Measurements from ENCODE around the gene GHR.

The GHR gene

DNA sequence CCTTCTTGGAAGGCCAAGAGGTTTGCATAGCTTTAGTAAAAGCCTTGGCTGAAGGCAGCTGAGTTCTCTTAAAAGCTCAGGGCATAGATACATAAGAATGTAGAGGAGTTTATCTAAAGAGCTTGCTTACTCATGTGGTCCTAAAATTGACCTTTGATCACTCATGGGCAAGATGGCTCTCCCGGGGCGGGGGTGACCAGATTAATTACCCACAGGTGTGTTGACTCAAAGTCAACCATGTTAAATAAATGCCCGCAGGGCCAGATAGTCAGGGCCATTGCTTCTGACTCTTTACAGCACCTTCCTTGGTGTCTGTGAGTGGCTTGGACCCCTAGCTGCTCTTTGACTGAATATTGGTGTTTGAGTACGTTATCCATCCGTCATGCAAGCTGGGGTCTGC is 33.1 kb upstream of the GHR start:
- Mint-ChIP-seq H3K4me1 (peaks cover 6% of the 10 kb centered on the region), H3K36me3 (ENCODE audit: low read depth) (no peaks in the 10 kb centered on the region), H3K27me3 (ENCODE audit: low read depth, poor library complexity) (no peaks in the 10 kb centered on the region), H3K9me3 (peaks cover 18% of the 10 kb centered on the region), H3K27ac (no peak overlapping the region), H3K4me3 (no peak overlapping the region)
- TF ChIP-seq, protein P1, sequence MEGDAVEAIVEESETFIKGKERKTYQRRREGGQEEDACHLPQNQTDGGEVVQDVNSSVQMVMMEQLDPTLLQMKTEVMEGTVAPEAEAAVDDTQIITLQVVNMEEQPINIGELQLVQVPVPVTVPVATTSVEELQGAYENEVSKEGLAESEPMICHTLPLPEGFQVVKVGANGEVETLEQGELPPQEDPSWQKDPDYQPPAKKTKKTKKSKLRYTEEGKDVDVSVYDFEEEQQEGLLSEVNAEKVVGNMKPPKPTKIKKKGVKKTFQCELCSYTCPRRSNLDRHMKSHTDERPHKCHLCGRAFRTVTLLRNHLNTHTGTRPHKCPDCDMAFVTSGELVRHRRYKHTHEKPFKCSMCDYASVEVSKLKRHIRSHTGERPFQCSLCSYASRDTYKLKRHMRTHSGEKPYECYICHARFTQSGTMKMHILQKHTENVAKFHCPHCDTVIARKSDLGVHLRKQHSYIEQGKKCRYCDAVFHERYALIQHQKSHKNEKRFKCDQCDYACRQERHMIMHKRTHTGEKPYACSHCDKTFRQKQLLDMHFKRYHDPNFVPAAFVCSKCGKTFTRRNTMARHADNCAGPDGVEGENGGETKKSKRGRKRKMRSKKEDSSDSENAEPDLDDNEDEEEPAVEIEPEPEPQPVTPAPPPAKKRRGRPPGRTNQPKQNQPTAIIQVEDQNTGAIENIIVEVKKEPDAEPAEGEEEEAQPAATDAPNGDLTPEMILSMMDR (IDR thresholded peaks at IDR 0.05), result no peak
- DNase-seq, result no peak

DNA sequence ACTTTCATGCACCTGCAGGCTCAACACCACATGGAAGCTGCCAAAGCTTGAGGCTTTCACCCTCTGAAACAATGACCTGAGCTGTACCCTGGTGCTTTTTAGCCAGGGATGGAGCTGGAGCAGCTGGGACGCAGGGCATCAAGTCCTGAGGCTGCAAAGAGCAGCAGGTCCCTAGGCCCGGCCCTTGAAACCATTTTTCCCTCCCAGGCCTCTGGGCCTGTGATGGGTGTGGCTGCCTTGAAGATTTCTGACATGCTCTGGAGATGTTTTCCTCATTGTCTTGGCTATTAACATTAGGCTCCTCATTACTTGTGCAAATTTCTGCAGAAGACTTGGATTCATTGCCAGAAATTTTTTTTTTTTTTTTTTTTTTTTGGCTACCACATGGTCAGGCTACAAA is 30.3 kb upstream of the GHR start:
- H3K4me1 Mint-ChIP-seq, result peaks cover 6% of the 10 kb centered on the region
- H3K4me3 Mint-ChIP-seq, result no peak overlapping the region
- no peaks in the 10 kb centered on the region for H3K27me3 Mint-ChIP-seq (ENCODE audit: low read depth, poor library complexity)
- H3K27ac Mint-ChIP-seq, result no peak overlapping the region
- TF ChIP-seq, protein P1 (IDR thresholded peaks at IDR 0.05), result no peak
- no peak for DNase-seq
- H3K36me3 Mint-ChIP-seq (ENCODE audit: low read depth), result no peaks in the 10 kb centered on the region
- H3K9me3 Mint-ChIP-seq, result peaks cover 18% of the 10 kb centered on the region

DNA sequence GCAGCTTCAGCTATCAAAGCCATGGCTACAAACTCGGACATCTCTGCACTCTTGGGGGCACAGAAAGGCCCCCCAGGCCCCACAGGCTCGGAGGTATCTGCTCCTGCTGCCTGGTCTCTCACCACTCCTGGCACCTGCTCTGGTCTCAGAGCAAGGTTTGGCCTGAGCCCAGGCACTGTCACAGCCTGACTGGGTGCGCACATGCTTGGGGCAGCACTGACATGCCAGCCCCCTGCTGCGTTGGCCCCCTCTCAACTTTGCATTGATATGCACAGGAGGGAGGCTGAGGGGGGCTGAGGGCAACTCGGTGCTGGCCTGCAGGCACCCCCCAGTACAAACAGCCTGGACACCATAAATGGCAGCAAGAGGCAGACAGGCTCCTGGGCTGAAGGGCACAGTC is 27.1 kb upstream of the GHR start:
- Mint-ChIP-seq H3K4me1 (no peaks in the 10 kb centered on the region), H3K36me3 (ENCODE audit: low read depth) (no peaks in the 10 kb centered on the region), H3K9me3 (peaks cover 16% of the 10 kb centered on the region)

DNA sequence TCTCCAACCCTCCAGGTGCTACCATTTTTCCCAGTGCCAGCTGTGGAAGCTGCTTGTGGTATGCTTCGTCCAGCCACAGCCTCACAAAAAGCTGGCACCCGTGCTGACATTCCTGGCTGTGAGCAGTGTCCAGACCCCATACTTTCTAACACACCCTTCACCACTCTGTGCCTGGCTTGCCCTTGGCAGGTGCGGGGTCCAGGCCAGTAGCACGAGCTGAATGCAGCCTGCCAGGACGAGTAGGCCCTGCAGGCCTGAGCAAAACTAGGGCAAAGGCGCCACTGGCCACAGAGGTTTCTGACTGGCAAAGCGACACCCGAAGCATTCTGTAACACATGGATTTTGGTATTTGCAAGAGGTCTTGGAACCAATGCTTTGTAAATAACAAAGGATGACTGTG is 26.0 kb upstream of the GHR start:
- no peaks in the 10 kb centered on the region for H3K4me1 Mint-ChIP-seq
- no peak overlapping the region for H3K4me3 Mint-ChIP-seq
- no peaks in the 10 kb centered on the region for H3K36me3 Mint-ChIP-seq (ENCODE audit: low read depth)
- H3K27ac Mint-ChIP-seq, result no peak overlapping the region
- TF ChIP-seq, protein P1 (IDR thresholded peaks at IDR 0.05), result no peak
- DNase-seq, result no peak
- peaks cover 14% of the 10 kb centered on the region for H3K9me3 Mint-ChIP-seq
- peaks cover 3% of the 10 kb centered on the region for H3K27me3 Mint-ChIP-seq (ENCODE audit: low read depth, poor library complexity)

More for the DNA sequence above, 27.1 kb upstream of the GHR start:
- peaks cover 3% of the 10 kb centered on the region for H3K27me3 Mint-ChIP-seq (ENCODE audit: low read depth, poor library complexity)
- TF ChIP-seq, protein P1 (IDR thresholded peaks at IDR 0.05), result no peak
- no peak for DNase-seq
- no peak overlapping the region for H3K4me3 Mint-ChIP-seq
- no peak overlapping the region for H3K27ac Mint-ChIP-seq

DNA sequence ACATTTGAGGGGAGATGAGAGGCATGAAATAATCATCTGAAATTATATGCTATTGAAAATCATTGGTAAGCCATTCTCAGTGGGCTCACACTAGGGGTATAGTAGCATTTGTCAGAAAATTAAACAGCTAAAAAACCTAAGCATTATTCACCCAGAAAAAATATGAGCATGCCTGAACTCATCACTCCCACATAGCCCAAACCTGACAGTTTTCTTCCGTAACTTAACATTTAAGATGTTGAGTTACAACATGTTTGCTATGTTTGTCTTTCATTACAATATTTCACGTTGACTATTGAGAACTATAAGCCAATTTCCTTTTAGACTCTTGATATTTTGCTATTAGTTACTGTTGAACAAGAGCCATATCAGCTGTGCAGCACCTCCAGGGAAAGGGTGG is 23.5 kb upstream of the GHR start:
- TF ChIP-seq, protein P1 (IDR thresholded peaks at IDR 0.05), result no peak
- Mint-ChIP-seq H3K36me3 (ENCODE audit: low read depth) (no peaks in the 10 kb centered on the region), H3K4me3 (no peak overlapping the region), H3K27ac (no peak overlapping the region), H3K4me1 (no peaks in the 10 kb centered on the region), H3K27me3 (ENCODE audit: low read depth, poor library complexity) (peaks cover 3% of the 10 kb centered on the region), H3K9me3 (peaks cover 3% of the 10 kb centered on the region)
- DNase-seq, result no peak

DNA sequence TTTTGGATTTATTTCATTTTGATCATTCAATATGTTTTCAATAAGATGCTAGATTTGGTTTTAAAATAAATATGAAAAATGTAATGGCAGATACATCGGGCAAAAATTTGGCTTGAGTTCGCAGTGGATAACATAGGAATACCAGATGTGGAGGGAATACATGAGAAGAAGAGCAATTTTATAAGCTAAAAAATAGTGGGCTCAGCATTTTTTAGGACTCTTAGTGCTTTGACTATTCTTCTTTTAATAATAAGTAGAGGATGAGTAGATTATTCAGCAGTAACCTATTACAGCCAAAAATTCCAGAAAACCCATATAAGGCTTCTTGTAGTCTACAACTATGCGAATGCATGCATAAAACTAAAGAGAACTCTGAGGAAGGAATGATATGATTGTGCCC is 22.8 kb upstream of the GHR start:
- H3K27ac Mint-ChIP-seq, result no peak overlapping the region

More for the DNA sequence above, 22.8 kb upstream of the GHR start:
- no peak overlapping the region for H3K4me3 Mint-ChIP-seq
- no peaks in the 10 kb centered on the region for H3K4me1 Mint-ChIP-seq
- TF ChIP-seq, protein P1 (IDR thresholded peaks at IDR 0.05), result no peak
- peaks cover 3% of the 10 kb centered on the region for H3K27me3 Mint-ChIP-seq (ENCODE audit: low read depth, poor library complexity)
- DNase-seq, result no peak
- no peaks in the 10 kb centered on the region for H3K9me3 Mint-ChIP-seq
- no peaks in the 10 kb centered on the region for H3K36me3 Mint-ChIP-seq (ENCODE audit: low read depth)

Data from nephron progenitor cell (in vitro differentiated cells).